Stimulated activated CD4-positive, alpha-beta T cell treated with anti-CD3 and anti-CD28 coated beads, Interleukin-1b, Interleukin-23, amount 100 ng/mL, for 1 hour (primary cell): ENCODE measurements around the gene SAXO1.
"Not testable (repeated sequence)": the region's sequence is repeated elsewhere in the genome, so short reads cannot be mapped to it uniquely, and the experiment has no call there.

Experiments used
- DNase-seq, 2 donors: peaks; one replicate each; pipeline ENCODE4 v3.0.0-alpha.2; 2020; ENCODE audit warnings: low read depth in 2 of 2

Gene SAXO1

DNA sequence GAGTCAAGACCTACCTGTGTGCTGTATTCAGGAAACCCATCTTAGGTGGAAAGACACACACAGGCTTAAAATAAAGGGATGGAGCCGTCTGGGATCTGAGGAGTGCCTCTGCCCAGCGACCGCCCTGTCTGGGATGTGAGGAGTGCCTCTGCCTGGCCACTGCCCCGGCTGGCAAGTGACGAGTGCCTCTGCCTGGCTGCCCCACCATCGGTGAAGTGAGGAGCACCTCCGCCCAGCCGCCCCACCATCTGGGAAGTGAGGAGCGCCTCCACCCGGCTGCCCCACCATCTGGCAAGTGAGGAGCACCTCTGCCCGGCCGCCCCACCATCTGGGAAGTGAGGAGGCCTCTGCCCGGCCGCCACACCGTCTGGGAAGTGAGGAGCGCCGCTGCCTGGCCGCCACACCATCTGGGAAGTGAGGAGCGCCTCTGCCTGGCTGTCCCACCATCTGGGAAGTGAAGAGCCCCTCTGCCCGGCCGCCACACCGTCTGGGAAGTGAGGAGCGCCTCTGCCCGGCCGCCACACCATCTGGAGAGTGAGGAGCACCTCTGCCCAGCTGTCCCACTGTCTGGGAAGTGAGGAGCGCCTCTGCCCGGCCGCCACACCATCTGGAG is 33.7 kb downstream of the SAXO1 start:
- DNase-seq: no peak

DNA sequence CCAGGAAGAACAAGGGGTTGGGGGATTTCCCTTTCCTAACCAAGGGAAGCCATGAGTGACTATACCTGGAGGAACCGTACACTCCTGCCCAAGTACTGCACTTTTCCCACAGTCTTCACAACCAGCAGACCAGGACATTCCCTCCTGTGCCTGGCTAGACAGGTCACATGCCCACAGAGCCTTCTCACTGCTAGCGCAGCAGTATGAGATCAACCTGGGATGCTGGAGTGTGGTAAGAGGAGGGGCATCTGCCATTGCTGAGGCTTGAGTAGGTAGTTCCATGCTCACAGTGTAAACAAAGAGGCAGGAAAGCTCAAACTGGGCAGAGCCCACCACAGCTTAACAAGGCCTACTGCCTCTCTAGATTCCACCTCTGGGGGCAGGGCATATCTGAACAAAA is 35.9 kb downstream of the SAXO1 start:
- no peak for DNase-seq

DNA sequence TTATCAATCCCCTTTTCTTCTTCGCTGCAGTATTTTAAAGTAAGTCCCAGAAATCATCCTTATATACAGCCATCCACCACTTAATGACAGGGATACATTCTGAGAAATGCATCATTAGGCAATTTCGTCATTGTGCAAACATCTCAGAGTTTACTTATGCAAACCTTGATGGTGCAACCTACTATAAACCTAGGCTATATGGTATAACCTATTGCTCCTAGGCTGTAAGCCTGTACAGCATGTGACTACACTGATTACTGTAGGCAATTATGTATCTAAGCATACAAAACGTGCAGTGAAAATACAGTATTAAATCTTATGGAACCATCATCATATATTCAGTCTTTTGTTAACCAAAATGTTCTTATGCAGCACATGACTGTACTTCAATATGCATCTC is 36.8 kb downstream of the SAXO1 start:
- no peak for DNase-seq

DNA sequence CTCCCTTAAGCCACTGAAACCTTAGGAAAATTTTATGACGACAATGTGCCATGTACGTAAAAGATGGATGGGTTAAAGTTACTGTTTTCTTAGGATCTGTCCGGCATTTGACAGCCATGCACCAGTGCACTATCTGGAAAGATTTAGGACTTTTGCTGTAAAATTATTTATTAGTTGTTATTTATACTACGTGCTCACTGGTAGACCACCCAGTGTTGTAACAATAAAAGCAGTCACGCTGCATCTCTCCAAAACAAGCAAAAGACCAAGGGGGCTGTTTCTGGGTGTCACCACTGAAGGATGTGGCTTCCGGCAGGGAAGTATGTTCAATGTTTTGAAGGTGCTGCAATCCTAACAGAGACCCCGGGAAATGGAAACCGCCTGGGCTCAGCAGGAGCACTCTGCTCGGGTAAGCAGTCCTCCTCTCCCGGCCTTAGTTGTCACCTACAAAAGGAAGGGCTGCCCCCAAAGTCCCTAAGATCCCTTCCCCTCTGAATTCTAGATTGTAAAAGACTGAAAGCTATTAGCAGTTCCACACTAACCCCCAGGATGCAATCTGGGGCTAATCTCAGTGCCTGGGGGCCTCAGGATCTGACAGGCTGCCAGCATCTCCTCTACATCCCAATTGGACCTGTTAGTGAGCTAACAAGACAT is 38.6 kb downstream of the SAXO1 start:
- no peak for DNase-seq

DNA sequence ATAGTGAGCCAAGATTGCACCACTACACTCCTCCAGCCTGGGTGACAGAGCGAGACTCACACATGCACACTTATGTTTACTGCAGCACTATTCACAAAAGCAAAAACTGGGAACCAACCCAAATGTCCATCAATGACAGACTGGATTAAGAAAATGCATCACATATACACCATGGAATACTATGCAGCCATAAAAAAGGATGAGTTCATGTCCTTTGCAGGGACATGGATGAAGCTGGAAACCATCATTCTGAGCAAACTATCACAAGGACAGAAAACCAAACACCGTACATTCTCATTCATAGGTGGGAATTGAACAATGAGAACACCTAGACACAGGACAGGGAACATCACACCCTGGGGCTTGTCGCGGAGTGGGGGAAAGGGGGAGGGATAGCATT is 41.8 kb downstream of the SAXO1 start:
- not testable (repeated sequence) for DNase-seq

DNA sequence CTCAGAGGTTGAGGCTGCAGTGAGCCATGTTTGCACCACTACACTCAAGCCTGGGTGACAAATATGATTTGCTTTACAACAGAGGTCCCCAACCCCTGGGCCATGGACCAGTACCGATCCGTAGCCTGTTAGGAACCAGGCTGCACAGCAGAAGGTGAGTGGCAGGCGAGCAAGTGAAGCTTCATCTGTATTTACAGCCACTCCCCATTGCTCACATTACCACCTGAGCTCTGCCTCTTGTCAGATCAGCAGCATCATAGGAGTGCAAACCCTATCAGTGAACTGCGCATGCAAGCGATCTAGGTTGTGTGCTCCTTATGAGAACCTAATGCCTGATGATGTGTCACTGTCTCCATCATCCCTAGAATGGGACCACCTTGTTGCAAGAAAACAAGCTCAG is 42.5 kb downstream of the SAXO1 start:
- no peak for DNase-seq

DNA sequence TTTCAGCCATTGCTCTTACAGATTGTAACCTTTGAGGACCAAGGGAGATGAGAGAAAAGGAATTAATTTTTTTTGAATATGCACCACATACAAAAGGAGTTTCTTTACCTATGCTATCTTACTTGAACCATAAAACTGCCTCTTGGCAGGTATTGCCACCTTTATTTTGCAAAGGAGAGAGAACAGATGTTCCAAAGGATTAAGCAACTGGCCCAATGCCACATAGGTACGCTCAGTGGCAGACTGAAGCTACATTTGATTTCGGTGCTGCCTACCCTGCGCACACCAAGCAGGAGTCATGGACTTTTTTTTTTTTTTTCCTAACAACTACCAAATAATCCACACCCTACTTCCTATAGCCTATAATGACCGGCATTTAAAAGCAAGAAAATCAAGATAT is 43.1 kb downstream of the SAXO1 start:
- DNase-seq: no peak

DNA sequence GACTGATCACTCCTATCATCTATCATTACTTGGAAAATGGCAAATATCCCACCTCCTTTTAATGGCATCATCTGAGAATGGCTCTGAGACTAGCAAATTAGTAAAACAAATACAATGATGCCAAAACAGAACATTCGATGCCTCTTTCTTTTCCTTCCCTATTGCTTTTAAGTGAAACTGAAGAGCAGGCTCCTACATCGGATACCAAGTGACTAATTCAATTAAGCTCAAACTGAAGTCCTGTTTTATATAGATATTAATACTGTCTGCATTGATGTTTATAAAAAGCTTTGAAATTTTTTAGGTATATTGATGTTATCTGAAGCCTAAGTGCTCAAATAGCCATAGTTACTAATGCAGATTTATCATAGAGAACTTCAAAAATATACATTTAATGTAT is 43.9 kb downstream of the SAXO1 start:
- DNase-seq: no peak

DNA sequence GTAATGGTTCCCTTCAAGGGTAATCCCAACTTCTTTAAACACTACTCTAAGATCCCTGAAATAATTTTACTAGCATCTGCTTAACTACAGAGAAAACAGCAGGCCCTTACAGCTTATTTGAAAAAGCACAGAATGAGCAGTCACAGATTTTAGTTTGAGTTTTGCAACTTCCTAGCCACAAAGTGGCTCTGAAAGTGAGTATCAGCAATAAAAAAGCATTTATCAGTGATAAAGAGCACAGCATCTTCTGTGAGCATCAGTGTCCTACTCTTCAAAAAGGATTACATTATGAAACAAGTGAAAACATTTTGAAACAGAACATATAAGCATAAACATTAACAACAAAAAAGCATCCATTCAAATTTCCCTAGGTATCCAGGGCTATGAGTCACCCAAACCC is 45.0 kb downstream of the SAXO1 start:
- DNase-seq: no peak

DNA sequence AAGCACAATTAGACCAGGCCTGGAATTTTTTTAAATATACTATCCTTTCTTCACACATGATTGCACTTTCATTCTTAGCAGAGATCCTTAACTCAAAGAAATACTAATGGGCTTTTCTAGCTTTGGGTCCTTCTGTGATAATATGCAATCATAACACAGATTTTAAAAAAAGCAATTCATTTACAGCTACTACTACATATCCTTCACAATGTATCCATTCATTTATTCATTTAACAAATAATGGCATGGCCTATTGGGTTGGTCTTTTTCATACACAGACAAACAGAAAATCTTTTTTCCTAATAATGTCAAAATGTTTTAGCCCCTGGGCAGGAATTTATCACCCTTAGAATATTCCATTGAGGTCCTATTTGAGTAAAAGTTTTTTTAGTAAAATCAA is 47.0 kb downstream of the SAXO1 start:
- DNase-seq: no peak

DNA sequence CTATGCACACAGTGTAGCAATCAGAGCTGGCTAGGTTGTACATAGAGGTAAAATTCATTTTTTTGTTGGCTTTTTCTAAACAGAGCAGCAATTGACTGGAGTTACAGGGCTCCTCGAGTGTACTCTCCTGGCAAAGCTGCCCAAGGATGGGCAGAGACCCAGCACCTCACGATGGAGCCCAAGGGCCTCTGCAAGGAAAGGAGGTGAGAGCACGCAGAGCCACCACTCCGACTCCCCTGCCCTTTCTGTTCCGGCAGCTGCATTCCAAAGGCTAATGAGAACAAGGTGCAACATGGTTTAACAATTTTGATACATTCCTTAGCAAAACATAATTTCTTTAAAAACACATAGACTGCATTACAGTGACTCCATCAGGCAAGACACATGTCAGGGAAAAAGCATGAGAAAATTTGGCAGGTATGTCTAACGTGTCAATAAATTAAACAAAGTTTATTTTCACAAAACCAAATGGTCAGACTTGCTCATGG is 47.5 kb downstream of the SAXO1 start:
- DNase-seq: no peak

DNA sequence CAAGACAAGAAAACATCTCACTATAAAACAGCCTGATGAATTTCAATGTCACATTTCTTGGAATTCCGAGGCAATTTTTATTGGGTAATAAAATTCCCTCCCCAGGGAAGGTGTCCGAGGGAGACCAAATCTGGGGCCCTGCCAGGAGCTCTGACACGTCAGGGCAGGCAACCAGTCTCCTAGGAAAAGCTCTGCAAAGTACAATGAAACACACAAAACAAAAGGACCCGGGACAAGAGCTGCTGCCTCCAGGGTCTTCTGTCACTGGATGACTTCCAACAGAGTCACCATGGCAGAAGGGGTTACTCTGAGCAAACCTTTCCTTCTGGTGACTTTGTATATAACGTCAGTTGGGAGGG is 50.8 kb downstream of the SAXO1 start:
- DNase-seq: no peak

DNA sequence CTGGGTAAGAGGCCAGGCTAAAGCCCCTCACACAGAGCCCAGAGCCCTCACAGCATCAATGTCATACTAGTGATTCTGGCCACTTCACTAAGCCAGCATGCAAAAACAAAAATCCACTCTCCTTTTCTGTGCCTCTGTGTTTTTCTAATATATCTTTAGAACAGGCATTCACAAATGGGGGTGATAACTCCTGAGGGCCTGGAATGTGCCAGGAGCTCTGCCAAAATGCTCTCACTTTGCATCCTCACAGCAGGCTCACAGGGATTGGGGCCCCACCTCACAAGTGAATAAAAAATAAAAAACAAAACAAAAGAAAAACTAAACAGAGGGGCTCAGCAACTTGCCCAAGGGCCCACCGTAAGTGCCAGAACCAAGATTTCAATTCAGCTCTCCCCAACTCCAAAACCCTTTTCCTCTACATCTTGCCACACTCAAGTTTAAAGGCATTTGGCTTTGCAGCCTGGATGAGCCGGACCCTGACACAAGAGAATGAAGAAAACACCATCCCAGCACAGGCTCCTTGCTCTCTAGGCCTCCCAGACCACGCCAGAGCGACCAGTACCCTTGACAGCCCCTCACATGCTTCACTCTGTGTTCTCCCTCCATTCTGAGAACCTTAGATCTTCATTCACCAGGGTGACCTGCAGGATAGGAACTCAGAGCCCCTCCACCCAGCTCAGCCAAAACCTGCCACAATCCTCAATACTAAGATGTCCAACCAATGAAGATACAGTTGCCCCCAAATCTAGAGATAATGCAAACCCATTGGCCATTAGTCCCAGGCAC is 51.3 kb downstream of the SAXO1 start:
- no peak for DNase-seq

DNA sequence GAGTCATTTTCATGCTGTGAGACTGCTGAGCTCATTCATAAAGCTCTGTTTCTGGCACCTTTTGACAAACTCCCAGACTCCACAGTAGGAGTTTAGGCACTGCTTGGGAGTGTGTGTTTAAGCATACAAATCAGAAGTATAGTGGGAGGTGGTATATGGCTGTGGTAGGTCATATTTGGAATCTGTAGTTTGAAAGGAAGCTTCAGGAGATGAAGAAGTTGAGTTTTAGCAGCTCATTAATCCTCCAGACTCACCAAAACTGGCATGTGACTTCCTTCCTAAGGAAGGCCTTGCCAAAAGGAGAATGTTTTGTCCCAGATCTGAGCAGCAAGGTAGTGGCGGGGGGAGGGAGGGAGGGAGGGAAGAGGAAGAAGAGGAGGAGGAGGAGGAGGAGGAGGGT is 52.8 kb downstream of the SAXO1 start:
- DNase-seq: no peak

DNA sequence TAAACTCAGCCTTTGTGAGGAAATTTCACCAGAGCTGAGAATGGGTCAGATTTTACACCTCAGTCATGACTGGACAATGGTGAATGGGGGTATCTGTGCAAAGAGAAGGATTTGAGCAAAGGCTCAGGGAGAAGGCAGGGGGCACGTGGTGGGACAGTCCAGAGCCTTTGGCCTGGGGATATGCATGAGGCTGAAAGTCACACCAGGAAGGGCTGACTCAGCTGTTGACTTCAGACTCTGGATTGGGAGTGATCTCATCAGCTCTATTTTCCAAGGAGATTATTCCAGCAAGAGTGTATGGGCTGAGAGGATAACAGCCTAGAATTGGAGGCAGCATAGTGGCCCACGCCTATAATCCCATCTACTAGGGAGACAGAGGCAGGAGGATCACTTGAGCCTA is 53.6 kb downstream of the SAXO1 start:
- DNase-seq: no peak

DNA sequence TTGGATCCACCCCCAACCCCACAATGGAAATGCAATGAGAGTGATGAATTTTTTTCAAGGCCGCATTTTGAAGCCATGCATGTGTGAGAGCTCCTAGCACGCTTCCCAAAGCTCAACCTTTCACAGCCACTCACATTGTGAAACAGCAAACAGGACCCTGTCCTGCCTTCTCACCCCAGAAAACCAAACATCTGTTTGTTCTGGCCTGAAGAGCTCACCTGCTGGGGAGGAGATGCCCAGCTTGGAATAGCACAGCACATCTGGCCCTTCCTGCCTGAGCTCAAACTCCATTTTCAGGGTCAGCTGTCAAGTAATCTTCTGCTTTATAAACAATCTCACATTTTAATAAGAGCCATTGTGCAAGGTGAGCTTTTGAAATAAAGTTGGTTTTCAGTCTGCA is 54.8 kb downstream of the SAXO1 start:
- no peak for DNase-seq

DNA sequence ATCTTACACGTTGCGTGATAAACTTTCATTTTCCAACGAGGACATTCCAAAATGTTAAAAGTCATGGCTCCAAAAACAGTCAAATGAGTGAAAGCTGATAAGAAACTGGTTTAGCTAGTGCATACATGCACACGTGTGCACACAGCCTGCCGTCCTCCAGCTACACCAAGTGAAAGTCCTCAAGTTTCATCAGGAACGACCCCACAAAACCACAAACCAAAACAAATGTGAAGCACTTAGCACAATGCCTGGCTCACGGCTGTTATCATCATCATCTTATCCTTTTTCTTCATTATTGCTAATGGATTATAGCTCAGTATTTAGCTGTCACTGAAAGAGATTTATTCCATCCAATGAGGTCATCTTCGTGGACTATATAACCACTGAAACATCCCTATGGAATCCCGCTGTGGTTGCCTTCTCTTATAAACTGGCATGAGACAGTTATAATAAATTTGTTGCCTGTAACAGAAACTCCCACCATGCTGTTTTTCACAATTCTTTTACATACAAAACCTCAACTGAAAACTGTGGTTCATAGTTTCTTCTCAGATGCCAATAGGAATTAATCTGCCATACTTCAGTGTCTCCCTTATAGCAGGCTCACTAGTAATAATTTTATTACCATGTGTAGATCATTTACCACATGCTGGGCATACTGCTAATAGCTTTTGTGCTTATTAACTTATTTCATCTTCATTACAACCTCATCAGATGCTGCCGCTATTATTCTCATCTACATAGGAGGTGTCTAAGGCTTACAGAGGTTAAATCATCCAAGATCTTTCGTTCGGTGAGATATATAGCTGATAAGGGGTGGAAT is 56.1 kb downstream of the SAXO1 start:
- no peak for DNase-seq

DNA sequence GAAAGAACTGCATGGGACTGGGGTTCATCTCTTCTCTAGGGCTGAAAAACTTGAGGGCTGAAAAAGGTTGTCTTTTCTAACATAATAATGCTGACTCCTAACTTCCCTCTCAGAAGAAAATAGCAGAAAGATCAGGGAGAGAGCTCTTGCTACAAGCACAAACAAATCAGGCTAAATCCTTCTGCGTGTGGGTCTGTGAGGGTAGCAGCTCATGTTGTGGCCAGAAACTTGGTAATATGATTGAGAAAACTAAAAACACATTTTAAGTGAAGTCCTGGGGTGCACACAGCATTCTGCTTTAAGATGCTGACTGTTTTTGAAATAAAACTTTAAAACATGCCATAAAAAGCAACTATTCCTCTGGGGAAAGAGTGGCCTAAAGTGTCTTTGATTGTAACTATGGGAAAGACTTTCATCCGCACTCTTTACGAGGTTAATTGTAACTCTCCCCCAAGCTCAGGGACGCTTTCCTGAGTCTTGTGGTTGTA is 56.7 kb downstream of the SAXO1 start:
- DNase-seq: no peak

DNA sequence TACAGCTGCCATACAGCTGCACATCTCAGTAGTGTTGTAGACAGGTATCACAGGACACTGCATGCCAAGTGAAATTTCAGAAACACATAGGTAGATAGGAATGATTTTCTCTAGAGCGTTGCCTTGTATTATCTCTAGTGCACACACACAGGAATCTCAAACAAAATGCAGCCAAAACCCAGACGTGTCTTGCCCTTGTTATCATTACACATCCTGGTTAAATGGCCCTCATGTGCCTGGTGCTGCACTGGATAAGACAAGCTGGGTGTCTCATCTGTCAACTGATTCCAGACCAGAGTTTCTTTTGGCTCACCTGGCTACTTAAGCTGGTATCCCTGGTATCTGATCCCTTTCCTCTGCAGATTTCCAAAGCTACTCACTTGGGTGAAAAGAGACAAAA is 59.7 kb downstream of the SAXO1 start:
- no peak for DNase-seq

DNA sequence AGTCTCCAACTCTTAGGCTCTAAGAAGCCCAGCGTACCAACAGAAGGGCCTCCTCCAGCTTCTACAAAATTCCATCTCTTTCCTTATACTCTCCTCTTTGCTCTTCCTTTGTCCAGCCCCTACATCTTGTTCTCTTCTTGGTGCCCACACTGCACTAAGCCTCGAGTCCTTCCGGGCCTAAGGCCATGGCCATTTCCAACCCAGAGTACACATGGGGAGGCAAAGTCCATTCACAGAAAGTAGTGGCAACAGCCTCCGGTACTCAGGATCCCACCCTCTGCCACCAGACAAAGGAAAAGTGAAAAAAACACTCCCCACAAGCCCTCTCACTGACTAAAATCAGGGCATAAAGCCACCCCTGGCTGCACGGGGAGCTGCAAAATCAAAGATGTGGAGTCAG is 60.3 kb downstream of the SAXO1 start:
- no peak for DNase-seq

DNA sequence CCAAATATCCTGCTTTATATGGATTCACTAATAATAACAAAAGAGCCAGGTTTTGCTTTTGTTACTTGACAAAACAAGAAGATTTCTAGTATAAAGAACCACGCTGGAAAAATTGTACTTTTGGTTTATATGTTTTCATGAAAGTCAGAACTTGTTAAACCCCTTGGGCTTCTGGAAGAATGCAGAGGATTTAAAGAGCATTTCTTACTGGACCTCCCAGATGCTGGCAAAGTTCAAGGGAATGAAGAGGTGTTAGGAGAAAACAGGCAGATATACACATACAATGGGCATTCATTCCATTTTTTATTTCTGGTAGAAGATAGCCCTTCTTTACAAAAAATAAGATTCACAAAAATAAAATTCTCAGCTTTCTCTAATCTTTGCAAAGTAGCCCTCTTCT is 61.1 kb downstream of the SAXO1 start:
- no peak for DNase-seq

DNA sequence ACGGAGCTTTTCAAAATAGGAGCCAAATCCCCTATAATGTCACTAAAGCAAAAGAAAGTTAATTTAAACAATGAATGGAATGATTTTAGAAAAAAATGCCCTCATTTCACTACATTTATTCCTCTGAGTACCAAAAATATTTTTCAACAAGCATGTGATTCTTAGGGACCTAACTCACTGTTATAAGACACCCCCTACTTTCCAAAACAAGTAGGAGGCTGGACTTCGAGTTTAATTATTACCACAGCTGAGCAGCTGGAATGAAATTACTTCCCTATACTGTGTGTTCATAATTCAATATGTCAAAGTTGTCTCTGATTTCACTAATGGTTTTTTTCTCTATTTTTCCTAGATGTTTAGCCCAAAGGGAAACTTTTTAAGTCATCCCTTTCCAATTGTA is 61.6 kb downstream of the SAXO1 start:
- DNase-seq: no peak
